NCI-H748 treated with DMSO at 0.1 percent for 48 hours (cell line): Measurements from ENCODE around the gene TSNAXIP1.

Source experiments
- DNase-seq: peaks from one replicate; lab custom pipeline; 2025; lab: John Stamatoyannopoulos, UW

Gene TSNAXIP1

GRCh38 chr16:67783353-67783725 lies 23.4 kb upstream of the TSNAXIP1 start:
- DNase-seq: no peak

DNA sequence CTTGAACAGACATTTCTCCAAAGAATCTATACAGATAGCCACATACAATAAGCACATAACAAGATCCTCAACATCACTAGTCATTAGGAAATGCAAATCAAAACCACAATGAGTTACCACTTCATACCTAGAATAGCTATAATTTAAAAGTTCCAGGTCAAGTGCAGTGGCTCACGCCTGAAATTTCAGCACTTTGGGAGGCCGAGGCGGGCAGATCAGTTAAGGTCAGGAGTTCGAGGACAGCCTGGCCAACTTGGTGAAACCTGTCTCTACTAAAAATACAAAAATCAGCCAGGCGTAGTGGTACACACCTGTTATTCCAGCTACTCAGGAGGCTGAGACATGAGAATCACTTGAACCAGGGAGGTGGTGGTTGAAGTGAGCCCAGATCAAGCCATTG lies 20.2 kb upstream of the TSNAXIP1 start:
- DNase-seq: no peak

- no peak for DNase-seq
Observed at GRCh38 chr16:67790071-67790470, 16.6 kb upstream of the TSNAXIP1 start.

DNA sequence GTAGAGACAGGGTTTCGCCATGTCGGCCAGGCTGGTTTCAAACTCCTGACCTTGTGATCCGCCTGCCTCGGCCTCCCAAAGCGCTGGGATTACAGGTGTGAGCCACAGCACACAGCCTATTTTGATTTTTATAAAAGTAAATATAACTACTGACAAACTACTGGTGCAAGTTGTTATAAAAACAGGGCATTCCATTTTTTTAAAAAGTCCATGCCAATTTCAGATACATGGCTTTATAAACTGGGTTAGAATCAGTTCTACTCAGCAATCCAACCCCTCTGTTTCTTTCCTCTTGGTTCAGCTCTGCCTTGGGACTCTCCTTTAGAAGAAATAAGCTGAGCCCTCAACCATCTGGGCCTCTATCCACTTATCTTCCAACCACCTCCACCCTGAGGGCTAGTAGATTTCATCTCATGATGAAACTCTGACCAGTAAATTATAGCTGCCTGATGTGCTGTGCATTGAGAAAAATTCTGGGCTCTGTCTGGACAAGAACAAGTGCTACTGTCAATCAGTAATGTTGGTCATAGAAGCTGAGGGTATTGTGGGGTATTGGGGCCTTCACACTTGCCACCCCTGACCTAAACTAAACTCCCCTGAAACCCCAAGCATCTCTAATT lies 10.5 kb upstream of the TSNAXIP1 start:
- no peak for DNase-seq

- no peak for DNase-seq
Observed at GRCh38 chr16:67800338-67800926, 6.3 kb upstream of the TSNAXIP1 start.

GRCh38 chr16:67801241-67801640 lies 5.4 kb upstream of the TSNAXIP1 start:
- DNase-seq: no peak

GRCh38 chr16:67801883-67802282 lies 4.8 kb upstream of the TSNAXIP1 start:
- DNase-seq: no peak

GRCh38 chr16:67803894-67804293 lies 2.8 kb upstream of the TSNAXIP1 start:
- no peak for DNase-seq

GRCh38 chr16:67804853-67805542 lies 1.7 kb upstream of the TSNAXIP1 start:
- no peak for DNase-seq

- no peak for DNase-seq
Observed at GRCh38 chr16:67805718-67806427, 816 bp upstream of the TSNAXIP1 start.

DNA sequence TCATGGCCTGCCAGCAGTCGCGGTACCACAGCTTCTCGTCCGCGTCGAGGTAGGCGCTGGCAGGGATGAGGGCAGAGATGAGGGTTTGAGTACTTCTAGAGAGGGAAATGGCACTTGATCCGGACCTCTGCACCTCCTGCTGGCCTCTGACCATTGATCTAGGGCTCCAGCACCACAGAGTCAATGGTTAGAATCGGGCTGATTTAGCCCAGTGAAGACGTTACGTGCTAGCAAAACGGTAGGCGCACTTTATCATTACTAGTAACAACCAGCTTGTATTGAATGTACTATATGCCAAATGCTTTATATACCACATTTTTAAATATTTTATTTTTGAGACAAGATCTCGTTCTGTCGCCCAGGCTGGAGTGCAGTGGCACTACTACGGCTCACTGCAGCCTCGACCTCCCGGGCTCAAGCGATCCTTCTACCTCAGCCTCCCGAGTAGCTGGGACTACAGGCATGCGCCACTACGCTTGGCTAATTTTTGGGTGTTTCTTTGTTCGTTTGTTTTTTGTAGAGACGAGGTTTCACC lies 526 bp downstream of the TSNAXIP1 start:
- no peak for DNase-seq

DNA sequence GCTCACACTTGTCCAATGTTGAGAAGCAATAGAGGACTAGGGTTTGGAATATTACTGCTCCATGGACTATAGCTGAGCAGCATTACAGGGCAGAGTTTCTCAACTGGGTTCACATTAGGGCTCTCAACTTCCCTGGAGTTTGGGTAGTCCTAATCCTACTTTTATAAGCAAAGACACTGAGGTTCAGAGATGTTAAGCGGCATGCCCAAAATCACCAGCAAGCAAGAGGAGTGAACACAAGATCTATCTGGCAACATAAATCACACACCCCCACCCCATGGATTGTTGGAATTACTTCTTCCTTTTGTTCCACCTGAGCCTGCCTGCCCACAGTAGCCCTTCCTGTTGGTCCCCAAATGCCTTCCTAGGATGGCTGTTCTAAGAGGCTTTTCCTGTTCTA lies 5.2 kb downstream of the TSNAXIP1 start:
- no peak for DNase-seq

GRCh38 chr16:67814567-67814966 lies 7.9 kb downstream of the TSNAXIP1 start:
- DNase-seq: no peak

DNA sequence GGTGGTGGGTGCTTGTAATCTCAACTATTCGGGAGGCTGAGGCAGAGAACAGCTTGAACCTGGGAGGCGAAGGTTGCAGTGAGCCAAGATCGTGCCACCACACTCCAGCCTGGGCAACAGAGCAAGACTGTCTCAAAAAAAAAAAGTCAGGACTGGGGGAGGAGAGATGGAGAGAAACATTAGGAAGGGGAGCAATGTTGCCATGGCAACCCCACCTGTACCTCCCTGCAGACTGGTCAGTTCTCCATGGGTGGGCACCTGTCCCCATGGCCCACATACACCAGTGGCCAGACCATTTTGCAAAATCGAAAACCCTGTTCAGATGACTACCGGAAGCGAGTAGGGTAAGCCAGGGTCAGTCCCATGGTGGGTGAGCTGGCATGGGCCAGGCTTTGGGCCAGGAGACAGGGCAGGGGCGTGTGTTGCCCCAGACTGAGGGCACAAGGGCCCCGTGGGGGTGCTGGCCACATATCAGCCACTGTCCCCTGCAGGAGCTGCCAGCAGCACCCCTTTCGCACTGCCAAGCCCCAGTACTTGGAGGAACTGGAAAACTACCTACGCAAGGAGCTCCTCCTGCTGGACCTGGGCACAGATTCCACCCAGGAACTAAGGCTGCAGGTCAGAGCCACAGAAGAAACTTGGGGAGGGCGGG lies 14.0 kb downstream of the TSNAXIP1 start:
- no peak for DNase-seq

- DNase-seq: no peak
Observed at GRCh38 chr16:67822511-67822910, 15.8 kb downstream of the TSNAXIP1 start.

- no peak for DNase-seq
Observed at GRCh38 chr16:67825119-67825518, 18.4 kb downstream of the TSNAXIP1 start.

- DNase-seq: no peak
Observed at GRCh38 chr16:67825906-67826305, 19.2 kb downstream of the TSNAXIP1 start.

DNA sequence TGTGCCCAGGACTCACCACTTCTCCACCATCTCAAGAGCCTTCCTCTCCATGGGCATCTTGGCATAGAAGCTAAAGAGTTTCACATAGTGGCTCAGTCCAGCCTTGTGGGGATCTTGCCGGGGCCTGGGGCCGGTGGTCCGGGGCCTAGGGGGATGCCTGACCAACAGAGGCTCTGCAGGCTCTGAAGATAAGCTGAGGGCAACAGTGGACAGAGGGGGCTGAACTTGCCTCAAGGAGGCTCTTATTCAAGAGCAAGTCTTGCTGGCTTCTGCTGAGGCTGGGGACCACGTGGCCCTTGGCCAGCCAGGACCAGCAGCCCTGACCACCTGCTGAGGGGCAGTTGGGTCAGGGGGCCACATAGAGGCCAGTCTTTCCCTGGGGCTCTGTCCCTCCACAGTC lies 22.0 kb downstream of the TSNAXIP1 start:
- no peak for DNase-seq

DNA sequence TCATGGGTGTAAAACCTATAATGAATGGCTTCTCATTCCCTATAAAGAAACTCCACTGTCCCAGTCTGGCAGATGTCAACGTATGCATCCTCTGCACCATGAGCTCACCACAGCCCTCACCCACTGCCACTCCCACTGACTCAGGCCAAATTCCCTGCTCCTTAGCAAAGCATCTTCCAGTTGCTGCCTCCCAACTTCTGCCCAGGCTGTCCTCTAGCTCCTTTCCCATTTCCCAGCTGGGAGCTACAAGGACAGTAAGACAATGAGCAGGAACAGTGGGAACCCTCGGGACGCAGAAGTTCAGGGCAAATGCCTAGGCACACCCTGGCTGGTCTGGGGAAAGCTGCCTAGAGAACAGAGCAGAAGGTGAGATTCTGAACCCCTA lies 26.3 kb downstream of the TSNAXIP1 start:
- no peak for DNase-seq

- peak; percentile 70 for DNase-seq
Observed at GRCh38 chr16:67833415-67834241, 26.9 kb downstream of the TSNAXIP1 start.

DNA sequence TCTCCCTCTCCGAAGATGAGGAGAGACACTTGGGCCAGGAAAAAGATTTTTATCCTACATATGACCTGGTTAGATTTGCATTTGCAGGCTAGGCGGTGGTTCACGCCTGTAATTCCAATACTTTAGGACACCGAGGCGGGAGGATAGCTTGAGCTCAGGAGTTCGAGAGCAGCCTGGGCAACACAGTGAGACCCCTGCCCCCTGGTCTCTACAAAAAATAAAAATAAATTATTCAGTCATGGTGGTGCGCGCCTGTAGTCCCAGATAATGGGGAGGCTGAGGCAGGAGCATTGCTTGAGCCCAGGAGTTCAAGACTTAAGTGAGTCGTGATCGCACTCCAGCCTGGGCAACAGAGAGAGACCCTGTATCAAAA lies 27.5 kb downstream of the TSNAXIP1 start:
- DNase-seq: no peak
